Measurements from ENCODE around the gene PMP22.
"Not testable (repeated sequence)": the region's sequence is repeated elsewhere in the genome, so short reads cannot be mapped to it uniquely, and the experiment has no call there.

The PMP22 gene

DNA sequence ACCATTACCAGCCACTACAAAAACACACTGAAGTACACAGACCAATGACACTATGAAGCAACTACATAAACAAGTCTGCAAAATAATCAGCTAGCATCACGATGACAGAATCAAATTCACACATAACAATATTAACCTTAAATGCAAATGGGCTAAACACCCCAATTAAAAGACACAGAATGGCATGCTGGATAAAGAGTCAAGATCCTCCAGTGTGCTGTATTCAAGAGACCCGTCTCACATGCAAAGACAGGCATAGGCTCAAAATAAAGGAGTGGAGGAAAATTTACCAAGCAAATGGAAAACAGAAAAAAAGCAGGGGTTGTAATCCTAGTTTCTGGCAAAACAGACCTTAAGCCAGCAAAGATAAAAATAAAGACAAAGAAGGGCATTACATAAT, 64.6 kb downstream of the PMP22 start:
- not testable (repeated sequence) for DNase-seq

DNA sequence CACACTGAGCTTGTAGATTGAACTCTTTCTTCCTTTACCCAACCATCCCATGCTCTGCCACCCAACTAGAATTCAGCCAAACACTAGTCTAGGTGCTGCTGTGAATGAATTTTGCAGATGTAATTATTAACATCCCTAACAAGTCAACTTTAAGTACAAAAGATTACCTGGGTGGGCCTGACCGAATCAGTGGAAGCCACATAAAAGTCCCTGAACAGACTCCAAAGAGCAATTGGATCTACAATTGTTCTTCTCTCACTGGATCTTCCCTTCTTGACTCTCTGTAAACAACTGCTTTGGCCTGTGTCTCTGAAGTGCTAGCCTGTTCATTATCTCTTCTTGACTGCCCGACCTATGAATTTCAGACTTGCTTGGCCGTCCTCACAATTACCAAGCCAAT, 67.9 kb downstream of the PMP22 start:
- no peak for DNase-seq

DNA sequence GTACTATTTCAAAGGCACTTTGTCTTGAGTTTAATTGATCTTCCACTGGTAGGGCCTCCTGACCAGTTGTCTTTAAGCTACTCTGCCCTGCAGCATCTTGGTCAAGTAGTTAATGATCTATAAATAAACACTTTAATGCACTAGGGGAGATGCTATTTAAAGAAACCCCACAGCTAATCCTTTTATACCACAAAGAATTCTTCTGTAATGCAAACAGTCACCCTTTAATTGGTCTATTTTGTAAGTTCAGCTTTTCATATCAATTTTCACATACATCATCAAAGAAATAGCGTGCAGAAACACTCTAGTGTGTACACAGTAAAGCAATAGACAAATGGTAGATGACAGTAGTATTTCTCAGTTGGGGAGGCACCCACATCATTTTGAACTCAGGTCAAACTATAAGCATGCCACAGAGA, 70.3 kb downstream of the PMP22 start:
- DNase-seq, result no peak

DNA sequence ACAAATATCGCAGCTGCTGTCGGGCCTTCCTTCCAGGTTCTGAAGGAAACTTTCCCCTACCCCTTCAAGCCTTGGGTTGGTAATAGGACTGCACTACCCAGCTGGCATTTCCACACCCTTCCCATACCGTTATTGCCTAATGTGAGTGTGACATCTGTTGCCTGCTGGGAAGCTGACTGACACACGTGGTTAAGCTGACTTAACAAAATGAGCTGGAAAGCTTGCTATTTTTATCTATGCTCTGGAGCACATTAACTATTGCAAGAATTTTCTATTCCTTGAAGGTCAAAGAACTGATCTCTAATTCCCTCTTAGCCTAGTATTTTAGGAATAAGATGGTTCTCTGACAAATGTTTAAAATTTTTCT, 79.5 kb downstream of the PMP22 start:
- no peak for DNase-seq

DNA sequence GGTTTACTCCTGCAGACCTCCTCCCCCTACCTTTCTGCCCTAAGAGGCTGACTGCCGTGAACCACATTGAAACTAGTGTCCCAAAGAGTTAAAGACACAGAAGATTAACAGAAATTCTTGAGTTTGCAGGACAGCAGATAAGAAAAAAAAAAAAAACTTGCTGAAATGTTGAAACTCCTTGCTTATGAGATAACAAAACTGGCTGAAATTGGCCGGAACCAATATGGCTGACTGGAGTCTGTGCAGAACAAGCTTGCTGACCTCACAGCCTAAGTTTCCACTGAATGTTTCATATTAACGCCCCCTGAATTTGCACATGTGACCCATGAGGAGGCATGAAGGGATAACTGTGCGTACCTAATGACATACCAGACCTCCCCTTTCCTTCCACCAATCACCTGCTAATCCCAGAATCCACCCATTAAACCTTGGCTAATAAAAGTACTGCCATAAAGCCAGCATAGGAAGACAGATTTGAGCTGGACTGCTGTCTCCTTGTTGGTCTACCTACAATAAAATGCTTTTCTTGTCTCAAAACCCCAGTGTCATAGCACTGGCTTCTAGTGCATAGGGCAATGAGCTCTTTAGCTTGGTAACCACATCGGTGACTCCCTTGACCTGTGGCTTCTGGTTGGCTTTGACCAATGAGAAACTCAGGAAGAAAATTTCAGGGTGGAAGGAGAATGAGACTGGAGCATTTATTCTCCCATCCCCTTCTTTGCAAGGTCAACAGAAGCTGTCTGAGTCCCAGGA, 80.1 kb downstream of the PMP22 start:
- no peak for DNase-seq

DNA sequence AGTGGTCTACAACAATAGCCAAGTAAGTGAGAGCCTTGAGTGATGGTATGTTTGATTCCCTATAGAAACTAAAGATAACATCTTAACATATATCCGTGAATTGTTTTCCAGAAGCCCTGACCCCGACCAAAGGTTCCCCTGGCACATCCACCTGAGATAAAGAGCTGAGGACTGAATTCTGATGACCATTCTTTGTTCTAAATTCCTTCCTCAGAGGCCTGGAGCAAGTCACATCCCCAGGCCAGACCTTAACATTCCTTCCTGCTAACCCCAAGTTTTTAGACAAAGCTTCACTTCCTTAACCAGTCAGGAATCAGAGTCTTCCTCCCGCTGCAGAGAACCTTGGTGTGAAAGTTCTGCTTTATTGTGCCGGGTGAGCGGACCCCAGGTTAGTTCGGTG, 83.3 kb downstream of the PMP22 start:
- no peak for DNase-seq

DNA sequence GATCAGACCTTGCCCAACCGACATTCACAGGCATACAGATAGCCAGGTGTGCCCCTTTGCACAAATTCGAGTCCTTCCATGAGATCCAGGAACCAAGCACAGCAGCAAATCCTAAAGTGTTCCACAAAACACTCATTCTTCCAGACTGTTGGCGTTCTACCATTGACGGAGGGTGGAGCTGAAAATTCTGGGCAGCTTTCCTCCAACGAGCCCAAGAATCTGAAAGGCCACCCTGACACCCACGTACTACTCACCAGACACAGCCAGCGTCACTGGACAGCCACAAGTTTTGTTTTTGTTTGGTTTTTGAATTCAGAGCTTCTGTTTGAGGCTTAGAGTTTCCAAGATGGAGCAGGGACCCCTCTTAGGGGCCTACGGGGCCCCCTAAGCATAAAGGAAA, 83.8 kb downstream of the PMP22 start:
- DNase-seq, result no peak

DNA sequence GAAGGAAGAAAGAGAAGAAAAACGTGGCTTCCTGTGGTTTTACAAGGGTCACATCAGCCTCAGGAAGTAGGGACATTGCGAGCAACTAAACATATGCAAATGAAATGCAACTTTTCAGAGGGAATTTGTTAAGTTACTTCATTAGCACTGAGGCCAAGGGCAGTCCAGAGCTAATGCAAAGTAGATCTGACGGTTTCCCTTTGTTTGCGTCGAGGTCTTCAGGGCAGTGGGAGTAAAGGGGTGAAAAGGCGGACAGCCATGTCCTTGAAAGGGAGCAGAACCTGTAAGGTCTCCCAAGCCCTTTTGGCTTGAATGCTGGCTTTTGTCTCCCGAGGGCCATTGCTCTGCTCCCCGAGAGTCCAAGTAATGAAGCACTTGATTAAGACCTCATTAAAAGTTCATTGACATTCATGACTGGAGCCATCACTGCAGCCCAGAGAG, 85.0 kb downstream of the PMP22 start:
- no peak for DNase-seq
